Activated T-cell treated with anti-CD3 and anti-CD28 coated beads for 48 hours (primary cell): Measurements from ENCODE around the gene GLRA3.

Source experiments
- DNase-seq: peaks from one replicate; pipeline ENCODE4 v3.0.0-alpha.2; 2020; ENCODE audit warnings: low read depth

Gene GLRA3

DNA sequence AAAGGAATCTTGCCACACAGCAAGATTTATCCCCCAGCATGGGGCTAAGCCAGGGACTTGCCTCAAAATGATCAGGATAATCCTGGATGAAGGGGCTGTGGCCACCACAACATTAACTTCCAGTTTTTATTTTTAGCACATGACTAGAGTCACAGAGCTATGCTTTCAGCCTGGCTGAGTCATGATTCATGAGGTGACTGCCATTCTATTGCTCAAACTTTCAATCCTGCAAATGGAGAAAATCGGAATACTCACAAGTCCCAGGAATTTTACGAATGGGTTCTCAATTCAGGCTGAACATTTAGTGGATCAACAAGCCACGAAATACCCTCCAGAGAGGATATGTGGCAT lies 236.1 kb downstream of the GLRA3 start:
- no peak for DNase-seq

GRCh38 chr4:174592256-174592984 lies 236.6 kb downstream of the GLRA3 start:
- DNase-seq: no peak

GRCh38 chr4:174591243-174592021 lies 237.6 kb downstream of the GLRA3 start:
- DNase-seq: no peak

DNA sequence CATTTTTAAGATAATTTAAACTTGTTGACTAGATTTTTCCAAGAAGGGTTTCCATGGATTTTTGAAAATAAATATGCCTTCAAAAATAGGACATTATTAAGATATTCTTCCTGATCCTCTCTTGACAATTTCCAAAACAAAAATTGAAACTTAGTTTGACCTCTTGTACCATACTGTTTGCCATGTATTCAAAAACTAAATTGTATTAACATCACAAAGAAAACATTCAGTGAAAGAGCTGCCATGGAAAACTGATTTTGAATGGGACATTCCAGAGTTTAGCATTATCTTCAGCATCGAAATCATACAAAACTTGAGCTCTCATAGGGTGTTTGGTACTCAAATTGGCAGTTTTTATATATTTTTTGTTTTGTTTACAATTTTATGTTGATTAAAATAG lies 238.7 kb downstream of the GLRA3 start:
- no peak for DNase-seq
